ENCODE results near the gene KRT1.

The KRT1 gene

GRCh38 chr12:52701281-52701680, 21.1 kb upstream of the KRT1 start:
- H3K18ac ChIP-seq (ENCODE audit: low read length) = peak overlapping the region; percentile 11
- H4K91ac ChIP-seq (ENCODE audit: low read depth, low read length, poor library complexity) = no peak overlapping the region
- H3K9ac ChIP-seq (ENCODE audit: low read depth, low read length, poor library complexity) = no peak overlapping the region
- no peaks in the 10 kb centered on the region for H3K79me1 ChIP-seq (ENCODE audit: low read depth, low read length)
- H2BK5ac ChIP-seq (ENCODE audit: low read length) = peak overlapping the region; percentile 14
- no peak overlapping the region for H2BK15ac ChIP-seq (ENCODE audit: low read length)
- peaks cover 0 to 5% of the 10 kb centered on the region in 2 donors for H3K4me1 ChIP-seq (ENCODE audit: control insufficient read depth in 2 of 2, insufficient read depth in 1 of 2, low read depth in 1 of 2, low read length in 2 of 2)
- H3K23ac ChIP-seq (ENCODE audit: low read depth, low read length, poor library complexity) = peak overlapping the region; percentile 2
- H3K4me3 ChIP-seq (ENCODE audit: low read length in 2 of 2) = no peak overlapping the region
- WGBS, 2 donors (ENCODE audit: extremely low coverage in 2 of 2, insufficient read length in 2 of 2, insufficient replicate concordance in 1 of 2) = no CpG with 5 or more reads among the region's 12 CpGs
- no peaks in the 10 kb centered on the region for H3K36me3 ChIP-seq (replicated peaks in 1 of 2; ENCODE audit: control insufficient read depth in 2 of 2, insufficient read depth in 2 of 2, low read length in 2 of 2)
- H3K27me3 ChIP-seq (ENCODE audit: control insufficient read depth in 3 of 3, insufficient read depth in 3 of 3, low read depth in 1 of 3, low read length in 3 of 3) = no peaks in the 10 kb centered on the region
- peak overlapping the region; percentile 16 for H2BK120ac ChIP-seq (ENCODE audit: low read depth, low read length)
- no peak overlapping the region for H3K4ac ChIP-seq (ENCODE audit: low read length)
- H3K14ac ChIP-seq (ENCODE audit: low read length) = no peak overlapping the region
- no peak overlapping the region for H2BK12ac ChIP-seq (ENCODE audit: low read length)
- no peaks in the 10 kb centered on the region for H3K9me3 ChIP-seq (replicated peaks in 1 of 2; ENCODE audit: control insufficient read depth in 2 of 2, insufficient read depth in 1 of 2, low read depth in 1 of 2, low read length in 2 of 2)
- H3K27ac ChIP-seq (replicated peaks; ENCODE audit: low read length) = no peak overlapping the region
- no peak for DNase-seq (ENCODE audit: low spot score)
- no peak overlapping the region for H3K4me2 ChIP-seq (ENCODE audit: insufficient read depth, low read length, poor library complexity, severe bottlenecking)
- no peak overlapping the region for H2AFZ ChIP-seq (ENCODE audit: low read length)
- H2AK5ac ChIP-seq (ENCODE audit: low read depth, low read length) = peak overlapping the region; percentile 6
- H4K8ac ChIP-seq (ENCODE audit: low read depth, low read length) = no peak overlapping the region

GRCh38 chr12:52699960-52700359, 19.8 kb upstream of the KRT1 start:
- Histone ChIP-seq H2AK5ac (ENCODE audit: low read depth, low read length) (no peak overlapping the region), H4K91ac (ENCODE audit: low read depth, low read length, poor library complexity) (no peak overlapping the region), H2BK120ac (ENCODE audit: low read depth, low read length) (no peak overlapping the region), H3K36me3 (replicated peaks in 1 of 2; ENCODE audit: control insufficient read depth in 2 of 2, insufficient read depth in 2 of 2, low read length in 2 of 2) (no peaks in the 10 kb centered on the region), H3K79me1 (ENCODE audit: low read depth, low read length) (no peaks in the 10 kb centered on the region), H3K4ac (ENCODE audit: low read length) (no peak overlapping the region), H3K4me1 (ENCODE audit: control insufficient read depth in 2 of 2, insufficient read depth in 1 of 2, low read depth in 1 of 2, low read length in 2 of 2) (peaks cover 0 to 5% of the 10 kb centered on the region in 2 donors), H3K27ac (replicated peaks; ENCODE audit: low read length) (no peak overlapping the region), H3K14ac (ENCODE audit: low read length) (no peak overlapping the region), H3K4me3 (ENCODE audit: low read length in 2 of 2) (no peak overlapping the region), H2BK15ac (ENCODE audit: low read length) (no peak overlapping the region), H3K9ac (ENCODE audit: low read depth, low read length, poor library complexity) (no peak overlapping the region), H3K9me3 (replicated peaks in 1 of 2; ENCODE audit: control insufficient read depth in 2 of 2, insufficient read depth in 1 of 2, low read depth in 1 of 2, low read length in 2 of 2) (no peaks in the 10 kb centered on the region), H4K8ac (ENCODE audit: low read depth, low read length) (no peak overlapping the region), H3K27me3 (ENCODE audit: control insufficient read depth in 3 of 3, insufficient read depth in 3 of 3, low read depth in 1 of 3, low read length in 3 of 3) (no peaks in the 10 kb centered on the region), H3K4me2 (ENCODE audit: insufficient read depth, low read length, poor library complexity, severe bottlenecking) (no peak overlapping the region), H3K23ac (ENCODE audit: low read depth, low read length, poor library complexity) (no peak overlapping the region), H3K18ac (ENCODE audit: low read length) (no peak overlapping the region), H2AFZ (ENCODE audit: low read length) (no peak overlapping the region), H2BK12ac (ENCODE audit: low read length) (no peak overlapping the region), H2BK5ac (ENCODE audit: low read length) (no peak overlapping the region)
- no CpG with 5 or more reads among the region's 2 CpGs for WGBS, 2 donors (ENCODE audit: extremely low coverage in 2 of 2, insufficient read length in 2 of 2, insufficient replicate concordance in 1 of 2)
- DNase-seq (ENCODE audit: low spot score) = no peak

GRCh38 chr12:52699373-52699772, 19.2 kb upstream of the KRT1 start:
- Histone ChIP-seq H3K27me3 (ENCODE audit: control insufficient read depth in 3 of 3, insufficient read depth in 3 of 3, low read depth in 1 of 3, low read length in 3 of 3) (no peaks in the 10 kb centered on the region), H3K36me3 (replicated peaks in 1 of 2; ENCODE audit: control insufficient read depth in 2 of 2, insufficient read depth in 2 of 2, low read length in 2 of 2) (no peaks in the 10 kb centered on the region), H2BK15ac (ENCODE audit: low read length) (no peak overlapping the region), H3K4me1 (ENCODE audit: control insufficient read depth in 2 of 2, insufficient read depth in 1 of 2, low read depth in 1 of 2, low read length in 2 of 2) (peaks cover 0 to 5% of the 10 kb centered on the region in 2 donors), H2AK5ac (ENCODE audit: low read depth, low read length) (peak overlapping the region; percentile 26), H3K4me2 (ENCODE audit: insufficient read depth, low read length, poor library complexity, severe bottlenecking) (no peak overlapping the region), H3K79me1 (ENCODE audit: low read depth, low read length) (no peaks in the 10 kb centered on the region), H3K27ac (replicated peaks; ENCODE audit: low read length) (no peak overlapping the region), H2BK12ac (ENCODE audit: low read length) (no peak overlapping the region), H3K14ac (ENCODE audit: low read length) (no peak overlapping the region), H3K4ac (ENCODE audit: low read length) (no peak overlapping the region), H4K91ac (ENCODE audit: low read depth, low read length, poor library complexity) (no peak overlapping the region), H2BK120ac (ENCODE audit: low read depth, low read length) (no peak overlapping the region), H4K8ac (ENCODE audit: low read depth, low read length) (no peak overlapping the region), H3K18ac (ENCODE audit: low read length) (no peak overlapping the region), H3K9me3 (replicated peaks in 1 of 2; ENCODE audit: control insufficient read depth in 2 of 2, insufficient read depth in 1 of 2, low read depth in 1 of 2, low read length in 2 of 2) (no peaks in the 10 kb centered on the region), H2BK5ac (ENCODE audit: low read length) (no peak overlapping the region), H3K9ac (ENCODE audit: low read depth, low read length, poor library complexity) (no peak overlapping the region), H3K23ac (ENCODE audit: low read depth, low read length, poor library complexity) (no peak overlapping the region), H2AFZ (ENCODE audit: low read length) (no peak overlapping the region), H3K4me3 (ENCODE audit: low read length in 2 of 2) (no peak overlapping the region)
- WGBS, 2 donors (ENCODE audit: extremely low coverage in 2 of 2, insufficient read length in 2 of 2, insufficient replicate concordance in 1 of 2) = no CpG with 5 or more reads among the region's 2 CpGs
- DNase-seq (ENCODE audit: low spot score) = no peak

- H2AFZ ChIP-seq (ENCODE audit: low read length) = no peak overlapping the region
- no peak overlapping the region for H4K91ac ChIP-seq (ENCODE audit: low read depth, low read length, poor library complexity)
- no peak overlapping the region for H2BK5ac ChIP-seq (ENCODE audit: low read length)
- no peak overlapping the region for H2AK5ac ChIP-seq (ENCODE audit: low read depth, low read length)
- no peaks in the 10 kb centered on the region for H3K9me3 ChIP-seq (replicated peaks in 1 of 2; ENCODE audit: control insufficient read depth in 2 of 2, insufficient read depth in 1 of 2, low read depth in 1 of 2, low read length in 2 of 2)
- no peak overlapping the region for H3K4me3 ChIP-seq (ENCODE audit: low read length in 2 of 2)
- no peak overlapping the region for H3K14ac ChIP-seq (ENCODE audit: low read length)
- no CpG with 5 or more reads among the region's 11 CpGs for WGBS, 2 donors (ENCODE audit: extremely low coverage in 2 of 2, insufficient read length in 2 of 2, insufficient replicate concordance in 1 of 2)
- H3K27ac ChIP-seq (replicated peaks; ENCODE audit: low read length) = no peak overlapping the region
- no peak overlapping the region for H3K4ac ChIP-seq (ENCODE audit: low read length)
- H3K4me1 ChIP-seq (ENCODE audit: control insufficient read depth in 2 of 2, insufficient read depth in 1 of 2, low read depth in 1 of 2, low read length in 2 of 2) = peaks cover 0 to 5% of the 10 kb centered on the region in 2 donors
- peak overlapping the region; percentile 29 for H3K18ac ChIP-seq (ENCODE audit: low read length)
- no peaks in the 10 kb centered on the region for H3K36me3 ChIP-seq (replicated peaks in 1 of 2; ENCODE audit: control insufficient read depth in 2 of 2, insufficient read depth in 2 of 2, low read length in 2 of 2)
- H3K23ac ChIP-seq (ENCODE audit: low read depth, low read length, poor library complexity) = no peak overlapping the region
- H3K79me1 ChIP-seq (ENCODE audit: low read depth, low read length) = no peaks in the 10 kb centered on the region
- no peak overlapping the region for H2BK15ac ChIP-seq (ENCODE audit: low read length)
- H2BK120ac ChIP-seq (ENCODE audit: low read depth, low read length) = no peak overlapping the region
- no peak overlapping the region for H3K4me2 ChIP-seq (ENCODE audit: insufficient read depth, low read length, poor library complexity, severe bottlenecking)
- H2BK12ac ChIP-seq (ENCODE audit: low read length) = no peak overlapping the region
- H3K9ac ChIP-seq (ENCODE audit: low read depth, low read length, poor library complexity) = no peak overlapping the region
- H3K27me3 ChIP-seq (ENCODE audit: control insufficient read depth in 3 of 3, insufficient read depth in 3 of 3, low read depth in 1 of 3, low read length in 3 of 3) = no peaks in the 10 kb centered on the region
- H4K8ac ChIP-seq (ENCODE audit: low read depth, low read length) = no peak overlapping the region
- no peak for DNase-seq (ENCODE audit: low spot score)
Observed at GRCh38 chr12:52698651-52699340, 18.6 kb upstream of the KRT1 start.

All from neuronal stem cell (in vitro differentiated cells).